DND-41 (cell line): ENCODE data around the gene GPC1.

ENCODE experiments used
- ATAC-seq: fragments of 200-7000 bp; cut with Tn5 transposase; 3 replicates; pipeline ENCODE4 v1.9.1; 2021; ENCODE audit warnings: low read depth; ENCODE audit not compliant: insufficient read depth
- DNase-seq: peaks from one replicate; pipeline ENCODE4 v3.0.0-alpha.2; 2020
- H2AFZ ChIP-seq: 2 replicates; pipeline ENCODE4 v1.6.0; 2012; ENCODE audit warnings: low read depth, low read length
- H3K27ac ChIP-seq: 2 replicates; pipeline ENCODE4 v1.5.1; 2012; ENCODE audit warnings: low read length, inconsistent platforms
- H3K27me3 ChIP-seq: fragments of 200-600 bp; sonication (generic); 2 replicates; pipeline ENCODE4 v1.6.0; 2012; ENCODE audit warnings: low read length, mild to moderate bottlenecking, inconsistent platforms; ENCODE audit not compliant: insufficient read depth, poor library complexity
- H3K36me3 ChIP-seq: 2 replicates; pipeline ENCODE4 v1.5.1; 2012; ENCODE audit warnings: low read length, inconsistent platforms; ENCODE audit not compliant: insufficient read depth
- H3K4me1 ChIP-seq: 2 replicates; pipeline ENCODE4 v1.5.1; 2012; ENCODE audit warnings: mild to moderate bottlenecking, low read length; ENCODE audit not compliant: insufficient read depth
- H3K4me2 ChIP-seq: 2 replicates; pipeline ENCODE4 v1.6.0; 2012; ENCODE audit warnings: mild to moderate bottlenecking, moderate library complexity, low read length, inconsistent platforms; ENCODE audit not compliant: insufficient read depth
- H3K4me3 ChIP-seq, 2 experiments: fragments of 200-600 bp in 1 of 2; shearing (Covaris generic) in 1 of 2; 2 replicates each; pipeline ENCODE4 v1.5.1; 2012 to 2016; ENCODE audit warnings: inconsistent platforms in 2 of 2, low read length in 2 of 2, mild to moderate bottlenecking in 2 of 2, low read depth in 1 of 2, moderate library complexity in 1 of 2
- H3K79me2 ChIP-seq: 2 replicates; pipeline ENCODE4 v1.6.0; 2012; ENCODE audit warnings: low read length, inconsistent platforms; ENCODE audit not compliant: insufficient read depth
- H3K9ac ChIP-seq: 2 replicates; pipeline ENCODE4 v1.6.0; 2012; ENCODE audit warnings: low read depth, mild to moderate bottlenecking, inconsistent platforms, low read length, moderate library complexity
- H3K9me3 ChIP-seq: 2 replicates; pipeline ENCODE4 v1.5.1; 2012; ENCODE audit warnings: low read length, moderate library complexity, mild to moderate bottlenecking, inconsistent platforms; ENCODE audit not compliant: insufficient read depth, severe bottlenecking
- H4K20me1 ChIP-seq: 2 replicates; pipeline ENCODE4 v1.6.0; 2012; ENCODE audit warnings: low read length; ENCODE audit not compliant: insufficient read depth
- CTCF ChIP-seq: IDR thresholded peaks from 2 replicates; pipeline ENCODE4 v1.5.1; 2012; ENCODE audit warnings: borderline replicate concordance, low read length, moderate library complexity, mild to moderate bottlenecking; ENCODE audit not compliant: poor library complexity, severe bottlenecking; ENCODE audit errors: extremely low read depth
- EZH2 ChIP-seq: IDR thresholded peaks from 3 replicates; pipeline ENCODE4 v1.6.1; 2012; ENCODE audit warnings: borderline replicate concordance, low read depth, mild to moderate bottlenecking, moderate library complexity, low read length, inconsistent platforms; ENCODE audit not compliant: severe bottlenecking

The GPC1 gene

DNA sequence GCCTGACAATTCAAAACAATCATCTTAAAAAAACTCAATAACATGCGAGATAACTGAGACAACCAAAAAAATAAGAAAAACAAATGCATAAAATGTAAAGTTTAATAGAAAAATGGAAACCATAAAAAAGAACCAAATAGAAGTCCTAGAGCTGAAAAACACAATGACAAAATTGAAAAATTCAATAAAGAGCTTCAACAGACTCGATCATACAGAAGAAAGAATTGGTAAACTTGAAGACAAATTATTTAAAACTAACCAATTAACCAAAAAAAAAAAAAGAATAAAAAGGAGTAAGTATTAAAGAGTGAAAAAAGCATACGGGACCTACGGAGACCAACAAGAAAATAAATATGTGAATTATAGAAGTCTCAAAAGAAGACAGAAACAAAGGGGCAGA lies 37.7 kb downstream of the GPC1 start:
- Histone ChIP-seq H3K4me2 (no peak overlapping the region), H4K20me1 (0 out of 2 replicates have a peak, but pooled peaks cover 3% of the 10 kb centered on the region), H3K4me1 (no peaks in the 10 kb centered on the region), H3K9ac (no peak overlapping the region), H3K79me2 (no peaks in the 10 kb centered on the region), H3K9me3 (peaks cover 7% of the 10 kb centered on the region), H3K27ac (no peak overlapping the region), H3K36me3 (peaks cover 6% of the 10 kb centered on the region; the same call in 1 of the 2 replicates), H3K4me3 (no peak overlapping the region), H3K27me3 (no peaks in the 10 kb centered on the region), H2AFZ (no peak overlapping the region)
- ATAC-seq (no peak), DNase-seq (no peak)
- TF ChIP-seq EZH2, result no peak
- no peak for TF ChIP-seq CTCF

DNA sequence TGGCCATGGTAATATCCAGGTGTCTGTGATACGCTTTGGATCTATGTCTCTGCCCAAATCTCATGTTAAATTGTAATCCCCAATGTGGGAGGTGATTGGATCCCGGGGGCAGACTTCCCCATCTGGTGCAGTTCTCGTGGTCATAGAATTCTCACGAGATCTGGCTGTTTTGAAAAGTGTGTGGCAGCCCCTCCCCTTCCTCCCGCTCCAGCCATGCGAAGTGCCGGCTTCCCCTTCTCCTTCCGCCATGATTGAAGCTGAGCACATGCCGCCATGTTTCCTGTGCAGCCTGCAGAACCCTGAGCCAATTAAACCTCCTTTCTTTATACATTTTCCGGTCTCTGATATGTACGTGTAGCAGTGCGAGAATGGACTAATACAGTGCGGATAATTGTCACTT lies 42.5 kb downstream of the GPC1 start:
- H3K4me2 ChIP-seq, result no peak overlapping the region
- H3K36me3 ChIP-seq, result peaks cover 11% of the 10 kb centered on the region
- TF ChIP-seq CTCF (no peak), EZH2 (no peak)
- no peaks in the 10 kb centered on the region for H3K79me2 ChIP-seq
- DNase-seq (peak; percentile 1), ATAC-seq (no peak)
- no peaks in the 10 kb centered on the region for H3K4me1 ChIP-seq
- no peaks in the 10 kb centered on the region for H4K20me1 ChIP-seq
- H3K27ac ChIP-seq, result no peak overlapping the region
- H2AFZ ChIP-seq, result no peak overlapping the region
- H3K9me3 ChIP-seq, result peaks cover 7% of the 10 kb centered on the region
- H3K27me3 ChIP-seq, result no peaks in the 10 kb centered on the region
- no peak overlapping the region for H3K4me3 ChIP-seq
- H3K9ac ChIP-seq, result no peak overlapping the region

DNA sequence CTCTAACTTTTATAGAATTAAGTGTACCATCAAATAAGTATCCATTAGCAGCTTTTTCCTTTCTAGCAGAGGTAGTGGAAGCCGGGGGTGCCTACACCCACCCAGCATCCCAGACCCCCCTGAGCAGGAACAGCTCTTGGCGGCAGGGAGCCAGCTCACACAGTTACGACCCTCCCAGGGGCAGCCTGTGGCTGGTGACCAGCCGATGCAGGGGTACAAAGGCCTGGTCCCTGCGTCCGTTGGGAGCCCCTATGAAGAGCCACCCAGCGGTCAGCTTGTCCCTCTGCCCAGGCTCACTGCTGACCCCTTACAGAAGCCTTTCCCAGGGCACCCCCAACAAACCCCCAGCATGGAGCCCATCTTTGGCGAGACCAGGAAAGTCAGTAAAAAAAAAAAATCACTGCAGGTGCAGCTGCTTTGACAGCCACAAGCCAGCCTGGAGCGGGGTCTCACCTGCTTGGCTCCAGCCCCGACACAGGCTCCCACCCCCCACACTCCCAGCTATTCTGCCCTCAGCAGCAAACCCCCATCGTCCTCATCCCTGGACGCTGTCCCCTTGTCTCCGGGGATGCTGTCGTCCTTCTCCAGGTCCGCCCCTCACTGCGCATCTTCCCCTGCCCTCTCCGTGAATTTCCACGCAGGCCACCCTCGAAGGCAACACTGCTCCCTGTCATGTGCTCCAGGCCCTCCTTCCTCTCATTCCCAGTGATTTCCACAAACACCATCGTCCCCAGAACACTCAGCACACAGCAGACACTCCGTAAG lies 43.1 kb downstream of the GPC1 start:
- no peaks in the 10 kb centered on the region for H3K4me1 ChIP-seq
- TF ChIP-seq EZH2, result no peak
- no peak for TF ChIP-seq CTCF
- no peaks in the 10 kb centered on the region for H3K27me3 ChIP-seq
- ATAC-seq (no peak), DNase-seq (peak; percentile 1)
- H3K9ac ChIP-seq, result no peak overlapping the region
- no peak overlapping the region for H2AFZ ChIP-seq
- no peaks in the 10 kb centered on the region for H4K20me1 ChIP-seq
- peaks cover 7% of the 10 kb centered on the region for H3K9me3 ChIP-seq
- no peak overlapping the region for H3K27ac ChIP-seq
- H3K4me2 ChIP-seq, result no peak overlapping the region
- H3K79me2 ChIP-seq, result no peaks in the 10 kb centered on the region
- H3K4me3 ChIP-seq, result no peak overlapping the region
- H3K36me3 ChIP-seq, result peaks cover 11% of the 10 kb centered on the region

GRCh38 chr2:240479111-240479501 lies 43.6 kb downstream of the GPC1 start:
- H3K27me3 ChIP-seq, result no peaks in the 10 kb centered on the region
- H3K9me3 ChIP-seq, result peaks cover 5% of the 10 kb centered on the region
- no peaks in the 10 kb centered on the region for H4K20me1 ChIP-seq
- H3K4me2 ChIP-seq, result no peak overlapping the region
- TF ChIP-seq CTCF, result no peak
- no peak for TF ChIP-seq EZH2
- H3K9ac ChIP-seq, result no peak overlapping the region
- ATAC-seq (no peak), DNase-seq (no peak)
- no peaks in the 10 kb centered on the region for H3K4me1 ChIP-seq
- H2AFZ ChIP-seq, result no peak overlapping the region
- peaks cover 11% of the 10 kb centered on the region for H3K36me3 ChIP-seq
- no peak overlapping the region for H3K4me3 ChIP-seq
- H3K27ac ChIP-seq, result no peak overlapping the region
- H3K79me2 ChIP-seq, result no peaks in the 10 kb centered on the region
